ENCODE data around the gene PLPP2. TPM values are rescaled to one million over a fixed set of nuclear protein-coding genes. Genes with fewer than 3 reads are reported as not detected.

Gene PLPP2
- total and polyA plus RNA-seq, 9 of the 15 experiments (the other 6 are each of a cell fraction or from before 2014, with no cell fraction given), result 0.51 to 4.4 (median 2.2) TPM; not detected in 1

DNA sequence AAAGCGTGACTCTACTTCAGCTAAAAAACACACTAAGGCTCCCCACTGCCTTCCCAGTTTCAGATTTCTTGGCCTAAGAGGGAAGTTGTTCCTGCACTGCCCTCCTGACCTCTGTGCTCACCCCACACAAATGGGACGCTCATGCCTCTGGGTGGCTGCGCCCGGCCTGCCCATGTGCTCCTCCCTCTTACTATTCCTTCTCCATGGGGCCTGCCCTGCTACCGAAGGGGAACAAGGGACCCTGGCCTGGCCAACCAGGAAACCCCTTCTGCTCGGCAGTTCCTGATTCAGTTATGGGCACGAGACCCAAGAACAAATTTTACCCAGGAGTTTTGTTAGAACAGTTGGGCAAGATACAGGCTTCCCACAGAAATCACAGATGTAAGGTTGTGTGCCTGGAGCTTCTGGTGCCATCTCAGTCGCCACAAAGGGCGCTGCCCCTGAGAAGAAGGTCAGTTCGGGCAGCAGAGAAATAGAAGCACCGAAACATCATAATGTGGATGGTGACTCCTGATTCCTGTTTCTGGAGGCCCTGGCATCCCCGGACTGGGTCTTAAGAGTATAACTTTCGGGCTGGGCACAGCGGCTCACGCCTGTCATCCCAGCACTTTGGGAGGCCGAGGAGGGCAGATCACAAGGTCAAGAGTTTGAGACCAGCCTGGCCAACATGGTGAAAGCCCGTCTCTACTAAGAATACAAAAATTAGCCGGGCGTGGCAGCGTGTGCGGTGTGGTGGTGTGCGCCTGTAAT is 5.4 kb upstream of the PLPP2 start:
- no peak overlapping the region for H2AFZ ChIP-seq (ENCODE audit: low read depth, low read length)
- no peaks in the 10 kb centered on the region for H3K9me1 ChIP-seq (ENCODE audit: control insufficient read depth, insufficient read depth, low read length)
- H3K4me2 ChIP-seq (ENCODE audit: insufficient read depth, low read length), result no peak overlapping the region
- H3K9ac ChIP-seq (ENCODE audit: insufficient read depth in 1 of 2, low read depth in 2 of 2, low read length in 2 of 2), result no peak overlapping the region
- no TSS peak for BruUV-seq (replicated peaks)
- no peak overlapping the region for H3K4me3 ChIP-seq
- no peak for FAIRE-seq
- in situ Hi-C loops (cut with MboI) (no loop called here), intact Hi-C loops (cut with micrococcal nuclease) (no loop called here)
- no peaks in the 10 kb centered on the region for H3K79me2 ChIP-seq (ENCODE audit: control insufficient read depth, insufficient read depth, low read length)
- H4K20me1 ChIP-seq (replicated peaks; ENCODE audit: control insufficient read depth, insufficient read depth, low read length), result peaks cover 4% of the 10 kb centered on the region; the same call in 1 of the 2 replicates
- no peaks in the 10 kb centered on the region for H3K36me3 ChIP-seq (ENCODE audit: control insufficient read depth, insufficient read depth, low read length)
- no peak for ATAC-seq
- no peak for TF ChIP-seq CTBP1 (IDR thresholded peaks at IDR 0.05; ENCODE audit: borderline replicate concordance)
- no peak for TF ChIP-seq NCOR1 (IDR thresholded peaks at IDR 0.05)
- TF ChIP-seq FOS (IDR thresholded peaks at IDR 0.05; ENCODE audit: extremely low read depth, insufficient read length), result no peak
- no peak for TF ChIP-seq XRCC5 (IDR thresholded peaks at IDR 0.05; ENCODE audit: low read depth, low read length)
- TF ChIP-seq, protein P1, sequence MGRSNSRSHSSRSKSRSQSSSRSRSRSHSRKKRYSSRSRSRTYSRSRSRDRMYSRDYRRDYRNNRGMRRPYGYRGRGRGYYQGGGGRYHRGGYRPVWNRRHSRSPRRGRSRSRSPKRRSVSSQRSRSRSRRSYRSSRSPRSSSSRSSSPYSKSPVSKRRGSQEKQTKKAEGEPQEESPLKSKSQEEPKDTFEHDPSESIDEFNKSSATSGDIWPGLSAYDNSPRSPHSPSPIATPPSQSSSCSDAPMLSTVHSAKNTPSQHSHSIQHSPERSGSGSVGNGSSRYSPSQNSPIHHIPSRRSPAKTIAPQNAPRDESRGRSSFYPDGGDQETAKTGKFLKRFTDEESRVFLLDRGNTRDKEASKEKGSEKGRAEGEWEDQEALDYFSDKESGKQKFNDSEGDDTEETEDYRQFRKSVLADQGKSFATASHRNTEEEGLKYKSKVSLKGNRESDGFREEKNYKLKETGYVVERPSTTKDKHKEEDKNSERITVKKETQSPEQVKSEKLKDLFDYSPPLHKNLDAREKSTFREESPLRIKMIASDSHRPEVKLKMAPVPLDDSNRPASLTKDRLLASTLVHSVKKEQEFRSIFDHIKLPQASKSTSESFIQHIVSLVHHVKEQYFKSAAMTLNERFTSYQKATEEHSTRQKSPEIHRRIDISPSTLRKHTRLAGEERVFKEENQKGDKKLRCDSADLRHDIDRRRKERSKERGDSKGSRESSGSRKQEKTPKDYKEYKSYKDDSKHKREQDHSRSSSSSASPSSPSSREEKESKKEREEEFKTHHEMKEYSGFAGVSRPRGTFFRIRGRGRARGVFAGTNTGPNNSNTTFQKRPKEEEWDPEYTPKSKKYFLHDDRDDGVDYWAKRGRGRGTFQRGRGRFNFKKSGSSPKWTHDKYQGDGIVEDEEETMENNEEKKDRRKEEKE (IDR thresholded peaks at IDR 0.05; ENCODE audit: borderline replicate concordance in 1 of 2, control insufficient read depth in 1 of 2, low read depth in 2 of 2, low read length in 1 of 2), result no peak
- TF ChIP-seq PHTF2 (CRISPR knock-in tag; IDR thresholded peaks at IDR 0.05), result no peak
- TF ChIP-seq, protein P2, sequence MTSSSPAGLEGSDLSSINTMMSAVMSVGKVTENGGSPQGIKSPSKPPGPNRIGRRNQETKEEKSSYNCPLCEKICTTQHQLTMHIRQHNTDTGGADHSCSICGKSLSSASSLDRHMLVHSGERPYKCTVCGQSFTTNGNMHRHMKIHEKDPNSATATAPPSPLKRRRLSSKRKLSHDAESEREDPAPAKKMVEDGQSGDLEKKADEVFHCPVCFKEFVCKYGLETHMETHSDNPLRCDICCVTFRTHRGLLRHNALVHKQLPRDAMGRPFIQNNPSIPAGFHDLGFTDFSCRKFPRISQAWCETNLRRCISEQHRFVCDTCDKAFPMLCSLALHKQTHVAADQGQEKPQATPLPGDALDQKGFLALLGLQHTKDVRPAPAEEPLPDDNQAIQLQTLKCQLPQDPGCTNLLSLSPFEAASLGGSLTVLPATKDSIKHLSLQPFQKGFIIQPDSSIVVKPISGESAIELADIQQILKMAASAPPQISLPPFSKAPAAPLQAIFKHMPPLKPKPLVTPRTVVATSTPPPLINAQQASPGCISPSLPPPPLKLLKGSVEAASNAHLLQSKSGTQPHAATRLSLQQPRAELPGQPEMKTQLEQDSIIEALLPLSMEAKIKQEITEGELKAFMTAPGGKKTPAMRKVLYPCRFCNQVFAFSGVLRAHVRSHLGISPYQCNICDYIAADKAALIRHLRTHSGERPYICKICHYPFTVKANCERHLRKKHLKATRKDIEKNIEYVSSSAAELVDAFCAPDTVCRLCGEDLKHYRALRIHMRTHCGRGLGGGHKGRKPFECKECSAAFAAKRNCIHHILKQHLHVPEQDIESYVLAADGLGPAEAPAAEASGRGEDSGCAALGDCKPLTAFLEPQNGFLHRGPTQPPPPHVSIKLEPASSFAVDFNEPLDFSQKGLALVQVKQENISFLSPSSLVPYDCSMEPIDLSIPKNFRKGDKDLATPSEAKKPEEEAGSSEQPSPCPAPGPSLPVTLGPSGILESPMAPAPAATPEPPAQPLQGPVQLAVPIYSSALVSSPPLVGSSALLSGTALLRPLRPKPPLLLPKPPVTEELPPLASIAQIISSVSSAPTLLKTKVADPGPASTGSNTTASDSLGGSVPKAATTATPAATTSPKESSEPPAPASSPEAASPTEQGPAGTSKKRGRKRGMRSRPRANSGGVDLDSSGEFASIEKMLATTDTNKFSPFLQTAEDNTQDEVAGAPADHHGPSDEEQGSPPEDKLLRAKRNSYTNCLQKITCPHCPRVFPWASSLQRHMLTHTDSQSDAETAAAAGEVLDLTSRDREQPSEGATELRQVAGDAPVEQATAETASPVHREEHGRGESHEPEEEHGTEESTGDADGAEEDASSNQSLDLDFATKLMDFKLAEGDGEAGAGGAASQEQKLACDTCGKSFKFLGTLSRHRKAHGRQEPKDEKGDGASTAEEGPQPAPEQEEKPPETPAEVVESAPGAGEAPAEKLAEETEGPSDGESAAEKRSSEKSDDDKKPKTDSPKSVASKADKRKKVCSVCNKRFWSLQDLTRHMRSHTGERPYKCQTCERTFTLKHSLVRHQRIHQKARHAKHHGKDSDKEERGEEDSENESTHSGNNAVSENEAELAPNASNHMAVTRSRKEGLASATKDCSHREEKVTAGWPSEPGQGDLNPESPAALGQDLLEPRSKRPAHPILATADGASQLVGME (CRISPR knock-in tag; IDR thresholded peaks at IDR 0.05), result no peak
- TF ChIP-seq HMGN3 (IDR thresholded peaks at IDR 0.05; ENCODE audit: borderline replicate concordance, extremely low read depth, insufficient read length, low read depth, low read length), result no peak
- POLR2A ChIA-PET, result interaction anchor here (0.6 kb wide), 1 partner anchor 343 kb away, joined by 3 read pairs; the partner anchor contains the start of gene FGF22
- H3K4me1 ChIP-seq (replicated peaks in 1 of 2; ENCODE audit: control insufficient read depth in 2 of 2, insufficient read depth in 2 of 2, low read length in 2 of 2), result peaks cover 2 to 26% of the 10 kb centered on the region in 2 experiments; a peak in 3 of 5 replicates
- peaks cover 5 to 28% of the 10 kb centered on the region in 2 experiments; a peak in 4 of 5 replicates for H3K27me3 ChIP-seq (ENCODE audit: control insufficient read depth in 2 of 2, insufficient read depth in 2 of 2, low read length in 2 of 2)
- 69% methylated on average over 22 of the region's 22 CpGs for WGBS (ENCODE audit: insufficient coverage, low coverage, missing lambda C conversion rate)
- CTCF ChIA-PET (ENCODE audit: low intra/inter-chr PET ratio), result interaction anchor here (1.6 kb wide), 1 partner anchor 28 kb away, joined by 3 read pairs; no protein-coding TSS in a partner anchor
- no peak for DNase-seq (ENCODE audit: extremely low read depth in 1 of 4, low spot score in 3 of 4)
- H3K9me3 ChIP-seq (replicated peaks; ENCODE audit: control insufficient read depth, insufficient read depth, low read depth, low read length), result no peaks in the 10 kb centered on the region
- H3K27ac ChIP-seq (ENCODE audit: extremely low read depth, low read depth, low read length), result no peak overlapping the region

All from K562 (cell line).